HG02870 (cell line): ENCODE data around the gene NACA2.
"Not testable (repeated sequence)": the region's sequence is repeated elsewhere in the genome, so short reads cannot be mapped to it uniquely, and the experiment has no call there.

Experiments used
- ATAC-seq: cut with Tn5 transposase; IDR thresholded peaks from one replicate; pipeline ENCODE4 v1.9.1; 2021; ENCODE audit warnings: mild to moderate bottlenecking, moderate library complexity; ENCODE audit not compliant: unreplicated experiment

Gene NACA2

DNA sequence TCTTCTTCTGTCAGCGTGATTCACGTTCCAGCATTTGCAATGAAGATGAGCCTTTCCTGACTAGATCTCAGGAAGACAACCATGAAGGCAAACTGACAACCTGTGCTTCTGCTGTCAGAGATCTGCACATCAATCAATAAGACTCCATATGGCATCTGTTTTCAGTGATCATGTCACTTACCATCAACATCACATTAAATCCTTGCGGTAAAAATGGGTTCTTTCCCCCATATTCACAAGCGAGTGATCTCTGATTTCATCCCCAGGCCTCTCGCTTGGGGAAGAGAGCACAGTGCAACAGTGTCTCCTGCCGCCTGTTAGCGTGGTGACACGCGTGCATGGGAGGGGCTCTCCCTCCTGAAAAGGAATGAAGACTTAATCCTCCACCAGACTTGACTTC is 11.1 kb downstream of the NACA2 start:
- ATAC-seq = no peak

- no peak for ATAC-seq
These were observed 11.7 kb downstream of the NACA2 start for GRCh38 chr17:61579347-61579746.

DNA sequence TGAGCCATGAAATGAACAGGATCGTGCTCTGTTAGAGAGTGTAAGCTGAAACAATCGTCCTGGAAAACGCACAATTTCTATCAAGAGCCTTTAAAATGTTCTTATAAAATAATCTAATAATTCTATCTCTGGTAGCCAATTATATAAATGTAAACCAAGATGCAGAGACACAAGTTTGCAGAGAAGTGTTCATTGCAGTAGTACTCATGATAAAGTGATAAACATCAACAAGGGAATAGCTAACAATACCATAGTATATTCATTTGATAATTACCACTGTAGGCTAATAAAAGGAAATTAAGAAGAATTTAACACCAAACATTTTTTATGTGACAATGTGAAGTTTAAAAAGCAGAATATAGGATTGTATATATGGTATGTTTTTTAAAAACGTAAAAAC is 12.4 kb downstream of the NACA2 start:
- ATAC-seq = no peak

DNA sequence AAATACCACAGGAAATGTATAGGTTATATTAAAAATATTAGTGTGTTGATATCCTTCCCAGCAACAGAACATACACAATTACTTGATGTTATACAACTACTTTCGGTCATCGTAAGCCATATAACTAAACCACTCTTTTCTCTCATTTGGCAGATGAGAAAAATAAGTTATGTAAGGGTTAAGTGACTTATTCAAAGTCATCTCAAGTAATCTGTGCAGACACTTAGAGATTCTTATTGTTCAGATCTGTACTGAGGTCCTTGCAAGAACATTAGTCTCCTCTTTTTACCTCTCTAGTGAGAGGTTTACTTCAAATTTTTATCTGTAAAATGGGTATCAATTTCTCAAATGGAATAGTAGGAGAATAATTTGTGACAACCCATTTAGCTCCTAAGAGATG is 15.0 kb downstream of the NACA2 start:
- no peak for ATAC-seq

DNA sequence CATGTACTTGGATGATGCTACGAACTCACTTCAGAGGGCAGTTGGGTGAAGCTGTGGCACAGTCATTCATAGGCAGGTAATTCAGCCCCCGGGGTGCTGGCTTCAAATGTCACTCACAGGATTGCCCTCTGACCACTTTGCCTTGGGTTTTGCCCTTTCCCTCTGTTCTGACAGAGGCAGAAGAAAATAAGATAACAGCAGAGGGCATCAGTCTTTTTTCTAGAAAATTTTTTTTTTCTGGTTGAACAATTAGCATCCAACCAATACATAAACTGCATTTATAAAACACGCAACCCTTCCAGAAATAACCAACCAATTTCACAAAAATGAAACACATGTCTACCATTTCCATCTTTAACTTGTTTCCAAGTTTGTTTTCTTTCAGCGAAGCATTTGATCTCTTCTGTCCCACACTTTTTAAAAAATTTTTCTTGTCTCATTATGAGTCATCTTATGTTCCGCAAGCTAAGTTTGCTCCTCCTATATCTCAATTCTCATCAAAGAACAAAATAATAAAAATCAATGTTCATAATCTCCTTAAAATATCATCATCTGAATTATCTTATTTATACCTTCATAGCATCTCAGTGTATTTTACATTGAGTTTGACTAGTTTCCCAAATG is 15.6 kb downstream of the NACA2 start:
- no peak for ATAC-seq

- no peak for ATAC-seq
These were observed 16.3 kb downstream of the NACA2 start for GRCh38 chr17:61574542-61575351.

DNA sequence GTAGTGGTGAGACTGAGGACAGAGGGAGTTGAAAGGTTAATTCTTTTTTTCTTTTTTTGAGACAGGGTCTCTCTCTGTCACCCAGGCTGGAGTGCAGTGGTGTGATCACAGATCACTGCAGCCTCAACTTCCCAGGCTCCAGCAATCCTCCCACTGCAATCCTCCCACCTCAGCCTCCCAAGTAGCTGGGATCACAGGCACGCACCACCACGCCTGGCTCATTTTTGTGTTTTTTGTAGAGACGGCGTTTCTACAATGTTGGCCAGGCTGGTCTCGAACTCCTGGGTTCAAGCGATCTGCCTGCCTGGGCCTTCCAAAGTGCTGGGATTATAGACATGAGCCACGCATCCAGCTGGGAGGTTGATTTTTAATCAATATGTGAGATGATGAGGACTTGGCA is 18.5 kb downstream of the NACA2 start:
- not testable (repeated sequence) for ATAC-seq

DNA sequence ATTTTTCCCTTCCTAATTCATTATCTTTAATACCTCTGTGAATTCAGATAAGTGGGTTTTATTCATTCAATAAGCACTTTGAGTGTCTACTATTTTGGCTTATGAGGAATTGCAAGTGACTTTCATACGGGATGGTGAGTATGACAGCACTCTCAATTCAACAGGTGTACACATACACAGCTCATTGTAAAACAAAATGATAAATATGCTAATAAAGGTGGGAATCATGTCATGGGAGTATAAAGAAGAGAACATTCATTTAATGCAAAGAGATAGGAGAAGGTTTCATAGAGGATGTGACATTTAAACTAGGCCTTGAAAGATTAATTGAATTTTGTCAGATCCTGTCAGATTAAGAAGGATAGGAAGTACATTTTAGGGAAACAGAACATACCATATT is 19.4 kb downstream of the NACA2 start:
- ATAC-seq = no peak

DNA sequence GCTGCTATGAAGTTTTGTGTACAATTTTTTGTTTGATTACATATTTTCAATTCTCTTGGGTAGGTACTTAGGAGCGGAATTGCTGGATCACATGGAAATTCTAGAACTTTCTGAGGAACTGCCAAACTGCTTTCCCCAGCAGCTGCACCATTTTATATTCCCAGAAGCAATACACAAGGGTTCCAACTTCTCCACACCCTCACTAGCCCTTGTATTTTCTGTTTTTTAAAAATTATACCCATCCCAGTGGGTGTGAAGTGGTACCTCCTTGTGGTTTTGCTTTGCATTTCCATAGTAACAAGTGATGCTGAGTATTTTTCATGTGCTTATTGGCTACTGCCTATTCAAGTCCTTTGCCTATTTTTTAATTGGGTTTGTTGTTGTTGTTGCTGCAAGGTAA is 20.9 kb downstream of the NACA2 start:
- ATAC-seq = no peak

DNA sequence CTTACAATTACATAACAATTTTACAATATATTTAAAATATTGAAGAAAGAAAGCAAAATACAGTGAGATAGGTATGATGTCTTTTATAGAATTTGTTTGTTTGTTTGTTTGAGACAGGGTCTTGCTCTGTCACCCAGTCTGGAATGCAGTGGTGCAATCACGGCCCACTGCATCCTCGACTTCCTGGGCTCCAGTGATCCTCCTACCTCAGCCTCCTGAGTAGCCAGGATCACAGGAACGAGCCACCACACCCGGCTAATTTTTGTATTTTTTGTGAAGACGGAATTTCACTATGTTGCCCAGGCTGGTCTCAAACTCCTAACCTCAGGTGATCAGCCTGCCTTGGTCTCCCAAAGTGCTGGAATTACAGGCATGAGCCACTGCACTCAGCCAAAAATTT is 21.5 kb downstream of the NACA2 start:
- ATAC-seq = not testable (repeated sequence)

DNA sequence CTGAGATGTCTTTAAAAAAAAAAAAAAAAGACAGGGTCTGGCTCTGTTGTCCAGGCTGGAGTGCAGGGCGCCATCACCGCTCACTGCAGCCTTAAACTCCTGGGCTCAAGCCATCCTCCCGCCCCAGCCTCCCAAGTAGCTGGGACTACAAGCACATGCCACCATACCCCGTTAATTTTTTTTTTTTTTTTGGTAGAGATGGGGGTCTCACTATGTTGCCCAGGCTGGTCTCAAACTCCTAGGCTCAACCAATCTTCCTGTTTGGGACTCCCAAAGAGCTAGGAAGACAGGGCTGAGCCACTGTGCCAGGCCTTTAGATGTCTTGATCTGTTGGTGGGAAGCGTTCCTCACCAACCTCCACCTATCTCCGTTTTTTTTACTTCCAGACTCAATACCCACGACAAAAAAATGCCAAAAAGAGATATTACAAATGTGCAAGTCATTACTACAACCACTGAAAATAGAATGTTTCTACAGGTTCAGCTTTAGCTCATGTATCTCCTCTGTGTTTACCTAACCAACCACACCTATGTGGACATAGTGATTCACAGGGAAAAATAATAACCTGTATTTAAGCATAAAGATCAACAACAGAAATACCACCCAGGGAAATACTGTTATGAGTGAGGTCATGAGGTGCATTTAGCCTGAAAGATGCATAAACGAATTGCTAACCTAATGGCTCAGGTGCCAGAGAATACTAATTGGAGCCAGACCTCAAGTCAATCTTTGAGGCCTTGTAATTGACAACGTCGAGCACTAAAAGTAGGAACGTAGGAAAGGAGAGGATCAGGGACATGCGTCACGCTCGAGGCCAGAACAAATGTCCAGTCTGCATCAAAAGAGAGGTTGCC is 22.6 kb downstream of the NACA2 start:
- no peak for ATAC-seq

GRCh38 chr17:61567045-61567802 is 23.8 kb downstream of the NACA2 start:
- no peak for ATAC-seq

- ATAC-seq = not testable (repeated sequence)
These were observed 24.6 kb downstream of the NACA2 start for GRCh38 chr17:61566448-61566847.

GRCh38 chr17:61565850-61566249 is 25.2 kb downstream of the NACA2 start:
- not testable (repeated sequence) for ATAC-seq

DNA sequence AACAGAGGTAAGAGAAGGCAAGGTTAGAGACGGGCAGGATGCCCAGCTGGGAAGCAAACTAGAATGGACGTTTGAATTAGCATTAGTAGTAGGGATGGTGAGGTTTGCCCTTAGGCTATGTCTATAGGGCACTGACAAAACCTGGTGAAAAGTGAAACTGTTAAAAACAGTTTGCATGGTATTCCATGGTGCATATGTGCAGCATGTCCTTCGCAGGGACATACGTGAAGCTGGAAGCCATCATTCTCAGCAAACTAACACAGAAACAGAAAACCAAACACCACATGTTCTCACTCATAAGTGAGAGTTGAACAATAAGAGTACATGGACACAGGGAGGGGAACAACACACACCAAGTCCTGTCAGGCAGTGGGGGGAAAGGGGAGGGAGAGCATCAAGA is 25.8 kb downstream of the NACA2 start:
- no peak for ATAC-seq

- no peak for ATAC-seq
These were observed 28.7 kb downstream of the NACA2 start for GRCh38 chr17:61562287-61562686.

- ATAC-seq = no peak
These were observed 29.7 kb downstream of the NACA2 start for GRCh38 chr17:61561354-61561753.

- no peak for ATAC-seq
These were observed 30.9 kb downstream of the NACA2 start for GRCh38 chr17:61560071-61560470.

GRCh38 chr17:61556224-61557188 is 34.5 kb downstream of the NACA2 start:
- no peak for ATAC-seq

DNA sequence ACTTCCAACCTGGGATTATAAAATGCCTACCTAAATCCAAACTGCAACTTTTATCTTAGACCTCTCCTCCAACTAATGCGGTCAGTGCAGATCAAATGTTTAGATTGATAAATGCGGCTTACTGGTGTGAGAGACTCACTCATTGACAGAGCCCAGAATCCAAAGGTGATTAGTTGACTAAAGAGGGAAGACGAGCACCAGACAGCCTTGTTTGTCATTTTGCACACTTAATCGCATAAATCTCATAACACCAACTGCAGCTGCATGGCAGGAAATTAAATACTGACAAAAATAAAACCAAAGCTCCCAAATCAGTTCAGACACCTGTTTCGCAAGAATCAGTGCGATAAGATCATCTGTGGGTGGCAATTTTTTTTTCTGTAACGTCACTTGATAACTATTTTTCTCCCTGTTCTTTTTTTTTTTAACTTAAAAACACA is 35.9 kb downstream of the NACA2 start:
- ATAC-seq = no peak
